Left ventricle myocardium inferior (tissue), 1 donor: Measurements from ENCODE around the gene TMC1. TPM values are rescaled to one million over a fixed set of nuclear protein-coding genes. Genes with fewer than 3 reads are reported as not detected.
"Not testable (repeated sequence)": the region's sequence is repeated elsewhere in the genome, so short reads cannot be mapped to it uniquely, and the experiment has no call there.

Source experiments
- DNase-seq: peaks from one replicate; pipeline ENCODE4 v3.0.0-alpha.2; 2020
- H3K27ac ChIP-seq: fragments of 200-600 bp; replicated peaks from 2 replicates; pipeline ENCODE4 v1.8.0; 2021
- H3K27me3 ChIP-seq: fragments of 200-600 bp; 2 replicates; pipeline ENCODE4 v1.8.0; 2021; ENCODE audit warnings: low read depth
- H3K36me3 ChIP-seq: fragments of 200-600 bp; 2 replicates; pipeline ENCODE4 v1.8.0; 2021
- H3K4me1 ChIP-seq: fragments of 200-600 bp; 2 replicates; pipeline ENCODE4 v1.8.0; 2021
- H3K4me3 ChIP-seq: fragments of 200-600 bp; 2 replicates; pipeline ENCODE4 v1.8.0; 2021; ENCODE audit warnings: mild to moderate bottlenecking, moderate library complexity
- H3K9me3 ChIP-seq: fragments of 200-600 bp; replicated peaks from 2 replicates; pipeline ENCODE4 v1.8.0; 2021
- CTCF ChIP-seq: fragments of 200-600 bp; IDR thresholded peaks from 2 replicates; pipeline ENCODE4 v1.8.0; 2021; ENCODE audit warnings: antibody characterized with exemption, mild to moderate bottlenecking, borderline replicate concordance
- intact Hi-C: fragments of 100-400 bp; cut with micrococcal nuclease; formaldehyde crosslinking; loops from one replicate; pipeline ENCODE4 v1.11.0; 2022
- total RNA-seq: library from RNA; stranded (reverse); fragmentation: NEBNext Ultra II Directional; extraction: Animal tissue kit (Norgen Biotek cat#: 25700); gene quantifications from one replicate; pipeline ENCODE4 v1.2.1, GENCODE V29; 2021
- donor health status: DM: no; HTN: yes; CAD: no; lungs with severe emphysema.

The TMC1 gene
- total RNA-seq, 1 donor from 2014 or later = 0.25 TPM

GRCh38 chr9:72836790-72837189 lies 315.4 kb downstream of the TMC1 start:
- intact Hi-C loops = no loop called here
- H3K4me3 ChIP-seq = no peak overlapping the region
- no peak for DNase-seq
- no peak overlapping the region for H3K27ac ChIP-seq
- no peaks in the 10 kb centered on the region for H3K9me3 ChIP-seq
- H3K4me1 ChIP-seq = no peaks in the 10 kb centered on the region
- H3K36me3 ChIP-seq = no peaks in the 10 kb centered on the region
- no peak for TF ChIP-seq CTCF
- no peaks in the 10 kb centered on the region for H3K27me3 ChIP-seq

GRCh38 chr9:72839085-72839484 lies 317.7 kb downstream of the TMC1 start:
- Histone ChIP-seq H3K27ac (no peak overlapping the region), H3K36me3 (no peaks in the 10 kb centered on the region), H3K9me3 (peaks cover 7% of the 10 kb centered on the region), H3K4me1 (no peaks in the 10 kb centered on the region), H3K27me3 (no peaks in the 10 kb centered on the region), H3K4me3 (no peak overlapping the region)
- no peak for DNase-seq
- intact Hi-C loops = no loop called here
- no peak for TF ChIP-seq CTCF

GRCh38 chr9:72843520-72844439 lies 322.4 kb downstream of the TMC1 start:
- TF ChIP-seq CTCF = no peak
- no peaks in the 10 kb centered on the region for H3K27me3 ChIP-seq
- no peak overlapping the region for H3K4me3 ChIP-seq
- no peak for DNase-seq
- no peaks in the 10 kb centered on the region for H3K4me1 ChIP-seq
- intact Hi-C loops = no loop called here
- no peak overlapping the region for H3K27ac ChIP-seq
- H3K9me3 ChIP-seq = peaks cover 38% of the 10 kb centered on the region
- no peaks in the 10 kb centered on the region for H3K36me3 ChIP-seq

- no peaks in the 10 kb centered on the region for H3K27me3 ChIP-seq
- no peaks in the 10 kb centered on the region for H3K36me3 ChIP-seq
- no peaks in the 10 kb centered on the region for H3K4me1 ChIP-seq
- H3K27ac ChIP-seq = no peak overlapping the region
- intact Hi-C loops = no loop called here
- DNase-seq = no peak
- TF ChIP-seq CTCF = no peak
- peaks cover 38% of the 10 kb centered on the region for H3K9me3 ChIP-seq
- no peak overlapping the region for H3K4me3 ChIP-seq
Measured at GRCh38 chr9:72844440-72844768, 323.0 kb downstream of the TMC1 start.

GRCh38 chr9:72845052-72845451 lies 323.6 kb downstream of the TMC1 start:
- H3K27ac ChIP-seq, H3K36me3 ChIP-seq, H3K4me3 ChIP-seq, DNase-seq, H3K4me1 ChIP-seq, intact Hi-C loops, H3K27me3 ChIP-seq: not testable (repeated sequence)
- H3K9me3 ChIP-seq = peaks cover 38% of the 10 kb centered on the region

GRCh38 chr9:72850209-72850608 lies 328.8 kb downstream of the TMC1 start:
- not testable (repeated sequence) for H3K36me3 ChIP-seq, H3K4me3 ChIP-seq, H3K4me1 ChIP-seq, H3K27ac ChIP-seq, DNase-seq, H3K27me3 ChIP-seq
- H3K9me3 ChIP-seq = peaks cover 20% of the 10 kb centered on the region
- intact Hi-C loops = loop anchor here (10.0 kb wide), 1 partner anchor 235 kb away; no protein-coding TSS in a partner anchor
